ENCODE results near the gene GPS1. TPM values are rescaled to one million over a fixed set of nuclear protein-coding genes. Genes with fewer than 3 reads are reported as not detected.

The GPS1 gene
- total and polyA plus RNA-seq, 2 donors (not counting 1 experiment from before 2014, with no cell fraction given): 80.5 to 124 TPM

- POLR2A ChIA-PET: no interaction called here
- intact Hi-C loops (cut with micrococcal nuclease): no loop called here
- Histone ChIP-seq H3K9me3 (ENCODE audit: control extremely low read depth in 1 of 3, control insufficient read depth in 2 of 3, insufficient read depth in 1 of 3, low read length in 2 of 3) (no peaks in the 10 kb centered on the region), H3K79me2 (ENCODE audit: control insufficient read depth, insufficient read depth, low read length) (peaks cover 7% of the 10 kb centered on the region), H3K27ac (ENCODE audit: low read length in 2 of 2) (no peak overlapping the region), H3K4me2 (replicated peaks; ENCODE audit: low read depth, low read length, poor library complexity, severe bottlenecking) (no peak overlapping the region), H3K4me1 (ENCODE audit: control insufficient read depth in 2 of 2, insufficient read depth in 2 of 2, low read length in 2 of 2) (peaks cover 8 to 13% of the 10 kb centered on the region in 2 donors), H3K36me3 (replicated peaks in 1 of 2; ENCODE audit: control extremely low read depth in 1 of 2, control insufficient read depth in 1 of 2, extremely low read depth in 1 of 2, insufficient read depth in 2 of 2, low read length in 1 of 2) (peaks cover 0 to 2% of the 10 kb centered on the region in 2 experiments), H3K4me3 (ENCODE audit: control extremely low read depth in 1 of 5, extremely low read depth in 1 of 5, insufficient read depth in 1 of 5, low read depth in 2 of 5, low read length in 4 of 5) (no peak overlapping the region), H4K20me1 (ENCODE audit: control insufficient read depth, insufficient read depth, low read length, poor library complexity, severe bottlenecking) (no peaks in the 10 kb centered on the region), H3K9ac (ENCODE audit: low read length) (no peak overlapping the region), H2AFZ (ENCODE audit: insufficient read depth, low read depth, low read length, poor library complexity, severe bottlenecking) (no peak overlapping the region), H3K27me3 (replicated peaks in 1 of 4; ENCODE audit: control extremely low read depth in 1 of 4, control insufficient read depth in 3 of 4, insufficient read depth in 4 of 4, low read length in 3 of 4) (no peaks in the 10 kb centered on the region)
- Mint-ChIP-seq H3K4me3 (no peak overlapping the region), H3K27ac (no peak overlapping the region), H3K4me1 (peaks cover 10% of the 10 kb centered on the region), H3K27me3 (no peaks in the 10 kb centered on the region), H3K9me3 (ENCODE audit: insufficient read depth) (no peaks in the 10 kb centered on the region)
- CTCF ChIA-PET: no interaction called here
- ATAC-seq (ENCODE audit: low read depth) (no peak), DNase-seq (no peak)
- TF ChIP-seq, protein P1, sequence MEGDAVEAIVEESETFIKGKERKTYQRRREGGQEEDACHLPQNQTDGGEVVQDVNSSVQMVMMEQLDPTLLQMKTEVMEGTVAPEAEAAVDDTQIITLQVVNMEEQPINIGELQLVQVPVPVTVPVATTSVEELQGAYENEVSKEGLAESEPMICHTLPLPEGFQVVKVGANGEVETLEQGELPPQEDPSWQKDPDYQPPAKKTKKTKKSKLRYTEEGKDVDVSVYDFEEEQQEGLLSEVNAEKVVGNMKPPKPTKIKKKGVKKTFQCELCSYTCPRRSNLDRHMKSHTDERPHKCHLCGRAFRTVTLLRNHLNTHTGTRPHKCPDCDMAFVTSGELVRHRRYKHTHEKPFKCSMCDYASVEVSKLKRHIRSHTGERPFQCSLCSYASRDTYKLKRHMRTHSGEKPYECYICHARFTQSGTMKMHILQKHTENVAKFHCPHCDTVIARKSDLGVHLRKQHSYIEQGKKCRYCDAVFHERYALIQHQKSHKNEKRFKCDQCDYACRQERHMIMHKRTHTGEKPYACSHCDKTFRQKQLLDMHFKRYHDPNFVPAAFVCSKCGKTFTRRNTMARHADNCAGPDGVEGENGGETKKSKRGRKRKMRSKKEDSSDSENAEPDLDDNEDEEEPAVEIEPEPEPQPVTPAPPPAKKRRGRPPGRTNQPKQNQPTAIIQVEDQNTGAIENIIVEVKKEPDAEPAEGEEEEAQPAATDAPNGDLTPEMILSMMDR (IDR thresholded peaks at IDR 0.05): no peak
- no peak for TF ChIP-seq EZH2 (IDR thresholded peaks at IDR 0.05; ENCODE audit: borderline replicate concordance, insufficient read depth, low read depth, low read length, poor library complexity, severe bottlenecking)
- 94% methylated on average over 10 of the region's 14 CpGs for WGBS (ENCODE audit: insufficient coverage)
Observed at GRCh38 chr17:82045936-82046484, 5.7 kb upstream of the GPS1 start.

GRCh38 chr17:82046903-82047302 is 4.8 kb upstream of the GPS1 start:
- DNase-seq (no peak), ATAC-seq (ENCODE audit: low read depth) (no peak)
- no peak overlapping the region for H3K9ac ChIP-seq (ENCODE audit: low read length)
- no peaks in the 10 kb centered on the region for H3K27me3 Mint-ChIP-seq
- H3K27ac Mint-ChIP-seq: no peak overlapping the region
- ChIA-PET POLR2A (no interaction called here), CTCF (no interaction called here)
- peaks cover 0 to 2% of the 10 kb centered on the region in 2 experiments for H3K36me3 ChIP-seq (replicated peaks in 1 of 2; ENCODE audit: control extremely low read depth in 1 of 2, control insufficient read depth in 1 of 2, extremely low read depth in 1 of 2, insufficient read depth in 2 of 2, low read length in 1 of 2)
- no peaks in the 10 kb centered on the region for H3K9me3 Mint-ChIP-seq (ENCODE audit: insufficient read depth)
- TF ChIP-seq EZH2 (IDR thresholded peaks at IDR 0.05; ENCODE audit: borderline replicate concordance, insufficient read depth, low read depth, low read length, poor library complexity, severe bottlenecking): no peak
- TF ChIP-seq, protein P1 (IDR thresholded peaks at IDR 0.05): no peak
- H3K4me3 ChIP-seq (ENCODE audit: control extremely low read depth in 1 of 5, extremely low read depth in 1 of 5, insufficient read depth in 1 of 5, low read depth in 2 of 5, low read length in 4 of 5): no peak overlapping the region
- no peaks in the 10 kb centered on the region for H3K27me3 ChIP-seq (replicated peaks in 1 of 4; ENCODE audit: control extremely low read depth in 1 of 4, control insufficient read depth in 3 of 4, insufficient read depth in 4 of 4, low read length in 3 of 4)
- no peak overlapping the region for H3K4me2 ChIP-seq (replicated peaks; ENCODE audit: low read depth, low read length, poor library complexity, severe bottlenecking)
- intact Hi-C loops (cut with micrococcal nuclease): no loop called here
- peaks cover 9% of the 10 kb centered on the region for H3K79me2 ChIP-seq (ENCODE audit: control insufficient read depth, insufficient read depth, low read length)
- H4K20me1 ChIP-seq (ENCODE audit: control insufficient read depth, insufficient read depth, low read length, poor library complexity, severe bottlenecking): no peaks in the 10 kb centered on the region
- no peaks in the 10 kb centered on the region for H3K9me3 ChIP-seq (ENCODE audit: control extremely low read depth in 1 of 3, control insufficient read depth in 2 of 3, insufficient read depth in 1 of 3, low read length in 2 of 3)
- no peak overlapping the region for H2AFZ ChIP-seq (ENCODE audit: insufficient read depth, low read depth, low read length, poor library complexity, severe bottlenecking)
- H3K4me3 Mint-ChIP-seq: no peak overlapping the region
- H3K4me1 ChIP-seq (ENCODE audit: control insufficient read depth in 2 of 2, insufficient read depth in 2 of 2, low read length in 2 of 2): peaks cover 9 to 14% of the 10 kb centered on the region in 2 donors
- no peak overlapping the region for H3K27ac ChIP-seq (ENCODE audit: low read length in 2 of 2)
- 97% methylated on average over 21 of the region's 21 CpGs for WGBS (ENCODE audit: insufficient coverage)
- H3K4me1 Mint-ChIP-seq: peaks cover 10% of the 10 kb centered on the region
